Stimulated activated CD8-positive, alpha-beta memory T cell treated with anti-CD3 and anti-CD28 coated beads, Interleukin-15, amount 100 ng/mL, for 4 hours (primary cell): Measurements from ENCODE around the gene FNDC3B.

Source experiments
- DNase-seq, 2 donors: peaks; one replicate each; pipeline ENCODE4 v3.0.0-alpha.2; 2020; ENCODE audit warnings: low read depth in 2 of 2

Gene FNDC3B

GRCh38 chr3:172285844-172286243 lies 246.5 kb downstream of the FNDC3B start:
- no peak for DNase-seq

GRCh38 chr3:172286548-172287148 lies 247.3 kb downstream of the FNDC3B start:
- no peak for DNase-seq

DNA sequence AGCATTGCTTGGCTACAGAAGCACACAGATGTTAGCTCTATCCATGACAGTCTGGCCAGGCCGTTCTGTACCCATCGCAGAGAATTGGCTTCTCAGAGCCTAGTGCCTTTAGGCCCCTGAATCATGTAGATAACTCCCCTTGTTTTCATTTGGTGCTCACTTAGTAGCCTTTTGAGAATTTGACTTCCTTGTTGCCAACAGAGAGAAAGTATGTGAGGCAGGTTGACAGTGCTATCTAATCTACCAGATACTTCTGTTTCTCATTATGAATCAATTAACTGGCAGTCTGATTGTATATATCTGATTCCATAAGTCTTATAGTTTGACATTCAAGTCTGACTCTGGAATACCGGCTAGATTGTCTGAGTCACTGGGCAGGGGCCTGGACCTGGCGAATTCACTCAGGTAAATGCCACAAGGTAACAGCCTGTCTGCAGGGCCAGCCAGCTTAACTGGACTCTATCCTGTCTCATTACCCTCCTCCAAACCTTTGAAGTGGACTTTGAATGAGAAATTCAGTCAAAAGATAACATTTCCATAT lies 248.6 kb downstream of the FNDC3B start:
- DNase-seq = no peak

GRCh38 chr3:172288651-172289050 lies 249.3 kb downstream of the FNDC3B start:
- DNase-seq = no peak

- no peak for DNase-seq
Measured at GRCh38 chr3:172289583-172289982, 250.2 kb downstream of the FNDC3B start.

GRCh38 chr3:172290457-172290856 lies 251.1 kb downstream of the FNDC3B start:
- DNase-seq = no peak

DNA sequence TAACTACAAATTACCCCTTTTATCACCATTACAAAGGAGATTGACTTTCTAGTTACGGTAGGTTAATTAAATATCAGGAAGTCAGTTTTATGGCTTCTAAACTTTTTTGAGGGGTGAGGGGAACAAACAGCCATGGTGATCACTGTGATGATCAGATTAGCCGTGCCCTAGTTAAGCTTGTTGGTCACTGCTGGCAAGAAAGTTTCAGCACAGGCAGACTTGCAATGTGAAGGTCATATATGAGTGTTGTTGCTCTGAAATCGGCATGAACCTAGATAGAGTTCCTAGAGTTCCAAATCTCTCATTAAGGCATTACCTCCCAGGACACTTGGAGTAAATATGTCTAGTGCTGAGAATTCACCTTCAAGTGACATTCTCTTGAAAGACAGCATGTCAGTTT lies 252.3 kb downstream of the FNDC3B start:
- DNase-seq = no peak

DNA sequence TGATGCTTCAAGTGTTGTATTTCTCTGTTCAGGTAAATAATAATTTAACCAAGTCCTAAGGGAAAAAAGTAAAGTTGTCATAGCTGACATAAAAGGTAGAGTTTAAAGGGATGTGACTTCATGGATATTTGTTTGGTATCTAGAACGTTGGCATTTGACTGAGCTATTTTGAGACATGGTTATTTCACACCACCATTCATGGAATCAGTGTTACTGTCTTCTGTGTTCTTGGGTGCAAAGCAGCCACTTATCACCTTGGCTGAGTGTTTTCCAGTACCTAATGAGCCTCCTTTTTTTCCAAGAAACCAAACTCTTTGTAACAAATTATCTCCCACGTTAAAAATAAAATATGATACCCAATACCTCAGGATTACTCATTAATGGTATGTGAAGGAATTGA lies 253.0 kb downstream of the FNDC3B start:
- DNase-seq = no peak

- DNase-seq = no peak
Measured at GRCh38 chr3:172293093-172293492, 253.7 kb downstream of the FNDC3B start.

DNA sequence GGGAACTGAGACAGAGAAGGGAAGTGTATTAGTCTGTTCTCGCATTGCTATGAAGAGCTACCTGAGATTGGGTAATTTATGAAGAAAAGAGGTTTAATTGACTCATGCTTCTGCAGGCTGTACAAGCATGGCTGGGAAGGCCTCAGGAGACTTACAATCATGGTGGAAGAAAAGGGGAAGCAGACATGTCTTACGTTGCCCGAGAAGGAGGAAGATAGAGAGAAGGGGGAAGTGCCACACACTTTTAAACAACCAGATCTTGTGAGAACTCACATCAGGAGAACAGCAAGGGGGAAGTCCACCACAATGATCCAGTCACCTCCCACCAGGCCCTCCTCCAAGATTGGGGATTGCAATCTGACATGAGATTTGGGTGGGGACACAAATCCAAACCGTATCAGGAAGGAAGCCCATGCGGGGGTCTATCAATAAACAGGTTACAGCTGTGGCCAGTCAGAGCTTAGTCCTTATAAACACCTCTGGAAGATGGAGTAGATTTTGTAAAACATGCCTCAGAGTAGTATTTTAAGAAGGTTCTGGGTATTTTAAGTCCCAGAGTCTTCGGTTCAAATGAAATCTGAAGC lies 254.9 kb downstream of the FNDC3B start:
- no peak for DNase-seq

DNA sequence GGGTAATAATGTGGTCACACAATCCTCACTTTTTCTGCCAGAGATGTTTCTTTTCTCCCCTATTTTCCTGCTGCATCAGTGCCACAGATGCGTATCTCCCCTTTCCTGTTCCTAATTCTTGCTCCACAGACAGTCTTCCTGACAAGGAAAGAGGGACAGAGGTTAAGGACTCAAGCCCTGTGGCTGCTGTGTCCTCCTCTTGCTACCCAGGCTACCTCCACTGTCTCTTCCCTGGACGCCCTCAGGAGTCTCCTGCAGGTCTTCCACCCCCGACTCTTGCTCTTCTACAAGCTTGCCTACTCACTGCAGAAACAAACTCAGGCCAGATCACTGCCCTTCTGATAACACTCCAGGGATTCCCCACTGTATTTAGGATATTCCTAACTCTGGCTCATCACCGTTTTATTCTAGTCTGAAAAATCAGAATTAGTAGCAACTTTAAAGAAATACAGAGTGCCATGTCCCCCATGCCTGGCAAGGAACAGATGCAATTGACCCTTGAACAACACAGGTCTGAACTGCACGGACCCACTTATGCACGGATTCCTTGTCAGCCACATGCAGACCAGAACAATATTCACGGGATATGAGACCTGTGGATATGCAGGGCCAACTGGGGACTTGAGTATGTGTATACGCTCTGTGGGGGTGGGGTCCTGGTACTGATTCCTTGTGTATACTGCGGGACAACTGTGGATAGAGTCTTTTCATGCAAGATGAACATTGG lies 257.0 kb downstream of the FNDC3B start:
- no peak for DNase-seq

- no peak for DNase-seq
Measured at GRCh38 chr3:172296975-172297332, 257.6 kb downstream of the FNDC3B start.

- DNase-seq = no peak
Measured at GRCh38 chr3:172298247-172298646, 258.9 kb downstream of the FNDC3B start.

DNA sequence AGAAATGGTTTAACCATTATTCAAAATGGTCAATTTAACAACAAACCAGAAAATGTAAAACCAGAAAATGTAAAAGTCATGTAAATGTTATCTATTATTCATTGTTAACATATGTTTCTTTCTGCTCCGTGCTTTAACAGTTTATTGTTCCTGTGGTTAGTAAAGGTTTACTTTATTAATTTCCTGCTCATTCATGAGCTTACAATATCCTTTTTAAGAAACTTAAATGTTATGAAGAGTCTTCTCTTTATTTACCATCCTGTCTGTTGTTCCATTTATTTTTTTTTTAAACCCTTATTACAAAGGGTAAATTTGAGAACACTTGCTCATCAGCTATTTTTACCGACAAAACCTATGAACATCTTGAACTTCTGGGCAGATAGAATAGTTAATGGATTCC lies 260.8 kb downstream of the FNDC3B start:
- DNase-seq = no peak

DNA sequence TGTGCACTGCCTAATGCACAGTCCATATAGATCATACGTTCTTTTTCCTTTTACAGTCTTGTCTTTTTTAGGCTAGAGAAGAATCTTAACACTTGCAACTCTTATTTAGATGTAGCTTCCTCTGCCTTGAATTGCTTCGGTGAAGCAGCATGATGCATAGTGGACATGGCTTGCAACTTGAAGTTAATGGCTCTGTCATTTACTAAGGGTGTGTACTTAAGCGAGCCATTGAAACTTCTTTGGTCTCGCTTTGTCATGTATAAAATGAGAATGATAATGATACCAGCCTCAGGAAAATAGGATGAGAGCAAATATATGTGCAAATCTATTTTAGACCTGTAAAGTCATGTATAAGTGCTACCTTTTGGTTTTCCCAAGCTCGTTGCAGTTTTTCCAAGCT lies 261.5 kb downstream of the FNDC3B start:
- no peak for DNase-seq

GRCh38 chr3:172302203-172302602 lies 262.8 kb downstream of the FNDC3B start:
- DNase-seq = no peak

DNA sequence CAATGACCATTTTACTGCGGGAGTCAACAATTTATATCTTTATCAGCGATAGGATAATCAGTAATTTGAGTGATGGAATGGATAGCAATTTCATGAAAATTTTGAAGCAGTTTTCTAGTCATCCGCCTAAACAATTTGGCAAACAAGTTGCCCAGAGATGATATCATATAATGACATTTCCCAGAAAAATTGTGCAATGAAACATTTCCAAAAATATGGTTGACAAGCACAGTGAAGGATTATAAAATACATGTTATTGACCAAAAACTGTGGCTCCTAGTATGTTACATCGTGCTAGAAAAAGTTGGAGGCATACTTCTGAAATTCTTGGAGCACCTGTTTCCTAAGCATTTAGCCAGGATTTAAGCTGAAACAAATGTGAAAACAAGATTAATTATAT lies 263.8 kb downstream of the FNDC3B start:
- DNase-seq = no peak

DNA sequence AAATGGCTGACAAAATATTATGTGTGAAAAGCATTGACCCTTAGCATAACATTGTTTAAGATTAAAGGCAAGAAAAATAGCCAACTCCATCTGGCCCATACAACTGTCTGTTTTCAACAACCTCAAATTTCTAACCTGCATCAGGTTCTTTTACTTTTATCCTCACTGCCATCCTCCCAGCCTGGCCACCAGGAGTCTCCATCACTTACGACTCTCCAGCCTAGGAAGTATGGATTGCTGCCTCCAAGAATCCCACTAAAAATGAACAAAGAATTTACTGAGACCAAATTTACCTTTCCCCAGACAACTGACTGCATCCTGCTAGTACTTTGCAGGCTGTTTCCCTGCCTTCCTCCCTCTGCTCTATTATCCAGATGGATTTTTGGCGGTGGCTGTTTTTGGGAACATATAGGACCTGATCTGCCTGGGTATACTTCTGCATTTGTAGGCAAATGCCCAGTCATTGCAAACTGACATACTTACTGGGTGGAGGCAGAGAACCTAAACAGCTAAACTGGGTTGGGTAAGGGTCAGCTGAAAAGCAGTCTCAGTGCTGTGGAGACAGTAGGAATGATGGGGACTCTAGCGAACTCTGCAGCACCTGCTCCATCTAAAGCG lies 264.7 kb downstream of the FNDC3B start:
- DNase-seq = no peak

DNA sequence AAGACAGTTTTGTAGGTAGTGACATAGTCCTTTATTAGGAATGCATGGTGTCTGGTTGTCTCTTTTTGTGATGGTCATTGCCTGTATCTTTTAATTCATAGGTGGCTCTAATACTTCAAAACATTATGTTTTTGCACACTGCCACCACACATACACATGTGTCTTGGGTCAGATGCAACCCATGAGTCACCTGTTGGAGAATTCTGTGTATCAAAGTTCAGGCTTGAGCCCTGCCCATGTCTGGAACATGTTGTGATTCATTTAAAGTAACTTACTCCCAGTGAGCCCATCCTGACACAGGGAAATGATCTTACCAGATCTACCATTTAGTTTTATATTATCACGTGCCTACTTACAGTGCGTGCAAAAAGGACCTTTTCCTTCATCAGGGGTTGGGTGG lies 266.2 kb downstream of the FNDC3B start:
- DNase-seq = no peak

DNA sequence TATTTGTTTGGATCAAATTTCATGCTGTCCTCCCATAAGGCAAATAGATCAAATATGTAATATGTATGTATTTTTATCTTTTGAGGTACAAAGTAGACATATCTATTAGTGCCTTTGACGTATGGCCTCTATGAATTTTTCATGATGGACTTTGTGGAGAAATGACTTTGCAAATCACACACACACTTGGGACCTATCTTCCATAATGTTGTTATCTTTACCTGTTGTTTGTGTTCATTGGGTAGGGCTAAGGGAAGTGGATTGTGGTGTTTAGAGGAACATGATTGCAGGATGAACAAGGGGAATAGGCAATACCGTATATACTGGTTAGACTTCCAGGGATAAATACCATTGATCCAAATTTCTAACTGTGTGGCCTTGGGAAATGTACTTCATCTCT lies 266.6 kb downstream of the FNDC3B start:
- no peak for DNase-seq

DNA sequence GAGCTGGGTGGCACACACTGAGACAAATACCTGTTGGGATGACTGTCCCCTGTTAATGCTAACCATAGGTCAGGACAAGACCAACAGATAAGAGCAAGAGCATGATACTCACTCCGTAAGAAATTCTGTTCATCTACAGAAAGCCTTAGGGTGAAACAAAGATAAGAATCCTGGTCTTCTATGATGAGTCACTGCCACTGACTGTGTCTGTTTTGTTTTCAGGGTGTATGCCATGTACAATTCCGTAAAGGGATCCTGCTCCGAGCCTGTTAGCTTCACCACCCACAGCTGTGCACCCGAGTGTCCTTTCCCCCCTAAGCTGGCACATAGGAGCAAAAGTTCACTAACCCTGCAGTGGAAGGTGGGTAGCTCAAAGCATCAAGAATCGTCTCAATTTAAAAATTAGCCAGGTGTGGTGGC lies 267.8 kb downstream of the FNDC3B start:
- no peak for DNase-seq

GRCh38 chr3:172309059-172309458 lies 269.7 kb downstream of the FNDC3B start:
- no peak for DNase-seq
